NCI-H2196 (cell line): ENCODE data around the gene ZNF480.
"Not testable (repeated sequence)": the region's sequence is repeated elsewhere in the genome, so short reads cannot be mapped to it uniquely, and the experiment has no call there.

Experiments used
- DNase-seq: peaks from one replicate; lab custom pipeline; 2025; ENCODE audit not compliant: unreplicated experiment; lab: John Stamatoyannopoulos, UW

The ZNF480 gene

DNA sequence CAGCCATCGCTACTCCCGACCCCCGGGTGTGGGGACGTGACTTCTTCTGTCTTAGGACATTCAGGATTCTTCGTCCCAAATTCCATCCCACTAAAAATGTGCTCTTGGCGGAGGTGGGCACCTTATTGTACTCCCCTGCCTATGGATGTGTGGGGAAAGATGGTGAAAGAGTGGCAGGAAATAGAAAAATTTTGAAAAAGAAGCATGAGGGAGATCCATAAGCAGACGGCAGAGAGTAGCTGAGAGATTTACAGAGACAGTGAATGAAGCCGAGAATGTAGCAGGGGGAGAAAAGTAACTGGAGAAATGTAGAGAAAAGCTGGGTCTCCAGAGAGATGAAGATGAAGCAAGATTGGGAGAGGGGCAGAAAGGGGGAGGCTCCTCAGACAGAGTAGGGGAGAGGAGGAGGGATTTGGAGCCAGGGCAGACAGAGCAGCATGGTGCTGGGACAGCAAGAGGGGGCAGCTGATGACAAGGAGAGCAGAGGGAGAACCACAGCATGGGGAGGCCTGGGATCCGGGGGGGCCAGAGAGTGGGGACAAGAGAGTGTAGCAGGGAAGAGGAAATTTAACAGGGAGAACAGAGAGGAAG is 39.9 kb downstream of the ZNF480 start:
- DNase-seq, result no peak

DNA sequence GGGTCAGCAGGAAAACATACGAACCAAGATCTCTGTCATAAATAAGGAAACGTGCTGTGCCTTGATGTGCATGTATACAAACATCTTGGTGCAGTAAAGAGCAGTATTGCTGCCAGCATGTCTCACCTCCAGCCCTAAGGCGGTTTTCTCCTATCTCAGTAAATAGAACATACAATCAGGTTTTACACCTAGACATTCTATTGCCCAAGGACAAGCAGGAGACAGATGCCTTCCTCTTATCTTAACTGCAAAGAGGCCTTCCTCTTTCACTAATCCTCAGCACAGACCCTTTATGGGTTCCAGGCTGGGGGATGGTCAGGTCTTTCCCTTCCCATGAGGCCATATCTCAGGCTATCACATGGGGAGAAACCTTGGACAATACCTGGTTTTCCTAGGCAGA is 42.1 kb downstream of the ZNF480 start:
- DNase-seq, result not testable (repeated sequence)

DNA sequence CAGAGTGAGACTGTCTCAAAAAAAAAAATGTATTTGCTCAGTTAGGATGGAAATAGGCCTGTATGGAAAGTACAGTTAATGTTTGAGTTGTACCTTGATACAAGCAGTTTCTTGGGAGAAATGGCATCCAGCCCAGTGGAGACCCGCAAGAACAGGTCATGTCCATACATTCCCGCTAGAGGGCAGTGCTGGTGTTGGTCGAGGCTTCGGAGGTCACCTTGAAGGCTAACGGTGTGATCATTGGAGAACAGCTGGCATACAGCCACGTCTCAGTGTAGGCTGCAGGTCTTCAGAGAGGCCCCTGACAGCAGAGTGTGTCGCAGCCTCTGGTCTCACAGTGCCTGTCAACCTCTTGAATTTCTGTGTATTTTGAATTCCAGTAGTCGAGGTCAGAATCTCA is 46.6 kb downstream of the ZNF480 start:
- peak; percentile 36 for DNase-seq

DNA sequence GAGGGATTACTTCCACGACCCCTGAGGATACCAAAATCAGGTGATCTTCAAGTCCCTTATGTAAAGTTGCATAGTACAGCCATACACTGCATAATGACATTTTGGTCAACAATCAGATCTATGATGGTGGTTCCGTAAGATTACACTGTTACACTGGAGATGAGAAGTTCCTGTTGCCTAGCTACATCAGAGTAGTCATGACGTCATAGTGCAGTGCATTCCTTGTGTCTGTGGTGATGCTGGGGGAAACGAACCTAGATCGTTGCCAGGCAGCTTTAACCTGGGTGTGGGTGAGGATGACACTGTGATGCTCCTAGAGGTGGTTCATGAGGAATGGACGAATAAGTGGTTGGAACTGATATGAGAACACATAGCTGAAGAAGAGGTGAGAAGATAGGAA is 48.2 kb downstream of the ZNF480 start:
- DNase-seq, result no peak

DNA sequence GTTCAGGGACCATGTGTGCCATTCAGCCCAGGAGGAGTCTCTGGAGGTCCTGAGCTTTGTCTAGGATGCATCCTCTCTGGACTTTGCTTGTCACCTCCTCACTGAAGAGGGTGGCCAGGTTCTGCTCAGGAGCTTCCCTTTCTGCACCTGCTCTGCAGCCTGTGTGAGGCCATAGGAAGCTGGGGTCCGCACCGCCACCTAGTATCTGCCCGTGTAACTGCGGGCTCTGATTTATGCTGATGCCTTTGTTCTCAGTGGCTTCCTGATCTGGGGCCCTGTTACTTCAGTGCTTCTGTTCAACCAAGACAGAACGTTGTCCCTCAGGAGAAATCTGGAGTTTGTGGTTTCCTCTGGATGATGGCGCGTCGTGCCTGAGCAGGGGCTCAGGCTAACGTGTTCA is 54.5 kb downstream of the ZNF480 start:
- DNase-seq, result no peak

DNA sequence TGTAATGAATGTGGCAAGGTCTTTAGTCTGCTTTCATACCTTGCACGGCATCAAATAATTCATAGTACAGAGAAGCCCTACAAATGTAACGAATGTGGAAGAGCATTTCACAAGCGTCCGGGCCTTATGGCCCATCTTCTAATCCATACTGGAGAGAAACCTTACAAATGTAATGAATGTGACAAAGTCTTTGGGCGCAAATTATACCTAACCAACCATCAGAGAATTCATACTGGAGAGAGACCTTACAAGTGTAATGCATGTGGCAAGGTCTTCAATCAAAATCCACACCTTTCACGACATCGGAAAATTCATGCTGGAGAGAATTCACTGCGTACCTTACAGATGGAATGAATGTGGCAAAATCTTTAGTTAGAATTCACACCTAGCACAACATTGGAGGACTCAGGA is 69.5 kb downstream of the ZNF480 start:
- no peak for DNase-seq

DNA sequence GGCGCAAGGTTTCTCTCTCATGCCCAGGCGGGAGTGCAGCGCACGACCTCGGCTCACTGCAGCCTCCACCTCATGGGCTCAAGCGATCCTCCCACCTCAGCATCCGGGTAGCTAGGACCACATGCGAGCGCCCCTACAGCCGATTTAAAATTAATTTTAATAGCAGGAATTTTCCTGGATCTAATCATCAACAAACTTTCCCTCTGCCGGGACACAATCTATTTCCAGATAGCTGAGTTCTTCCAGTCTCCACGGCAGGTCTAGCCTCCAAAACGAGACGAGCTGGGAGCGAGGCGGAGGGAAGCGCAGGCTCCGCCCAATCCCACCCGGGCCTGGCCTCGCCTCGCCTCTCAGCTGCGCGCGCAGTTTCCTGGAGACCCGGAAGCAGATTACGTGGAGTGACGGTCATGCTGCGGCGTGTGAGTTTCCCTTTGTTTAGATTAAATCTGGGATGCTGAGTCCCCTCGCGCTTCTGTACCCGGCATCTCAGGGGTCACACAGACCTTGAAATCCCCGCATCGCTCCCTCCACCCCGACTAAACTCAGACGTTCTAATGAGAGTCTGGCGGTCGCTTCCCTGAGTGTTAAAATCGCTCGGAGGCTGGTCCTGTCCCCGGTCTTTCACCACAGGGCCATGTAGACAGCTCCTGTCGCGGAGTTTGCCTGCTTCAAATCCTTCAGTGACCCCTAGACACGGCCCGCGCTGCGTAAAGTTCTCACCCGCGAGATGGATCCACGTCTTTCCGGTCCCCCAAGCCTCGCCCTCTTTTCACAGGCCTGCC is 72.8 kb downstream of the ZNF480 start, which contains the start of gene ZNF880:
ZNF880 (plus strand) TSS at position 365 of the 782 bp plus-strand sequence; CDS start at position 408, 43 bp downstream.
- peak; percentile 46 for DNase-seq

DNA sequence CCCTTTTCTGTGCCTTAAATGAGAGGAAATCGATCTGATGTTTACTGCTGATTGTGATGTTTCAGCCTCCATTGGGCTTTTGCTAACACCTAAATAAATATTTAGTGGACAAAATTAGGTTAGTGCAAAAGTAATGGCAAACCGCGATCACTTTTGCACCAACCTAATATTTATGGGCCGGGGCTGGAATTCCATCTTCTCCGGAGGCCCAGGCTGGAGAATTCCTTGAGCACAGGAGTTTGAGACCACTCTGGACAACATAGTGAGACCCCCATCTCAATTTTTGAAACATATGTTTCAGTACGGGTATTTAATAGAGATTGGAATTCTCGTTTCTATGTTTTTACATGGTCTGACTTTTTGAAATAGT is 73.4 kb downstream of the ZNF480 start:
- no peak for DNase-seq
